PFSK-1 (cell line): Measurements from ENCODE around the gene S100A8.

Experiments used
- FOXP2 ChIP-seq: optimal IDR thresholded peaks from 2 replicates; pipeline ENCODE3; 2011; ENCODE audit warnings: borderline replicate concordance, control low read depth, inconsistent platforms; ENCODE audit not compliant: insufficient read depth; ENCODE audit errors: extremely low read length, extremely low read depth
- POLR2AphosphoS5 ChIP-seq: IDR thresholded peaks from 2 replicates; pipeline ENCODE4 v1.6.1; 2012; ENCODE audit warnings: low read depth, mild to moderate bottlenecking, control low read depth, low read length, moderate library complexity
- REST ChIP-seq, 2 experiments: IDR thresholded peaks; 2 replicates each; pipeline versions ENCODE4 v1.6.1 to v1.8.0; 2011 to 2012; ENCODE audit warnings: low read depth in 2 of 2, low read length in 2 of 2, control low read depth in 1 of 2, inconsistent platforms in 1 of 2, mild to moderate bottlenecking in 1 of 2, moderate library complexity in 1 of 2; ENCODE audit not compliant: insufficient read depth in 1 of 2
- SIN3A ChIP-seq: IDR thresholded peaks from 2 replicates; pipeline ENCODE4 v1.6.1; 2012; ENCODE audit warnings: mild to moderate bottlenecking, low read length, moderate library complexity, borderline replicate concordance; ENCODE audit not compliant: insufficient read depth
- TAF1 ChIP-seq: IDR thresholded peaks from 2 replicates; pipeline ENCODE4 v1.6.1; 2012; ENCODE audit warnings: low read length, control low read depth, borderline replicate concordance; ENCODE audit not compliant: insufficient read depth

DNA sequence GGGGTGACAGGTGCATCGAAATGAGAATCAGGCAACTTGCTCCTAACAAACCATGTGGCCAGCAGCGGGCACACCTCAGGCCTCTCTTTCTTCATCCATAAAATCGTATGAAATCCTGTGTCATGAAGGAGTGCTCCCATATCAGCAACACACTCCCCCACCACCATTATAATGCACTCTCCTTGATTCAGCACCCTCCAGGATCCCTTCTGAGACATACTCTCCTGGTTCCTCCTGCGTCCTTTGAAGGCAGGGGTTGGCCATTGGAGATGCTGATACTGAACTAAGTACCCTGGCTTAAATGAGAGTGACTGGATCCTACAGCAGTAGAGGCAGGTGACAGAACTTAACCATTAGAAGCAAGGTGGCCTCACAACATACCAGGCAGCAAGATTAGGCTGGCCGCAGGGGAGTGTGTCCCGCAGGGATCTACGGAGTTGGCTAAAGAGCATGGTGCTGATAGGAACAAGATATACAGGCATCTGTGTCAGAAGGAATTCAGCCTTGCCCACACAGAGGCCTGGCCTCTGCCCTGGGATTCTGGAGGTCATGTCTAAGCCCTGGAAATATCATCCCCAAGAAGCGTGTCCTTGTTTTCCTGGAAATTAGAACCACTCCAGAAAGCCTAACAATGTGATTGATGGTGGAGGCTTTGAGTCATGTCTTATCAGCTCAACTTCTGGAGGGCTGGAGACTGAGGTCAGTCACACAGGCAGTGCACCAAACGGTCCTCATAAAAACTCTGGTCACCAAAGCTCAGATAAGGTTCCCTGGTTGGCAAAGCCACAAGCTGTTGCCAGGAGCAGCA, 42.2 kb upstream of the S100A8 start:
- TF ChIP-seq REST (IDR thresholded peaks at IDR 0.05; ENCODE audit: insufficient read depth in 1 of 2, low read depth in 2 of 2, low read length in 2 of 2) (no peak), TAF1 (no peak), POLR2AphosphoS5 (no peak), SIN3A (no peak), FOXP2 (no peak)
